Mesenchymal stem cell (in vitro differentiated cells and primary cell): Measurements from ENCODE around the gene DIPK2B.

Experiments
- DNase-seq: peaks from one replicate; pipeline ENCODE4 v3.0.0-alpha.2; 2013
- H2AFZ ChIP-seq: one replicate; pipeline ENCODE4 v1.6.1; 2013; ENCODE audit warnings: low read depth, mild to moderate bottlenecking, control low read depth, inconsistent platforms, low read length, moderate library complexity
- H2AK5ac ChIP-seq: 2 replicates; pipeline ENCODE4 v1.6.1; 2013; ENCODE audit warnings: low read length, moderate library complexity, mild to moderate bottlenecking, inconsistent platforms; ENCODE audit not compliant: severe bottlenecking
- H2BK120ac ChIP-seq: one replicate; pipeline ENCODE4 v1.6.1; 2013; ENCODE audit warnings: low read depth, mild to moderate bottlenecking, inconsistent platforms, low read length, moderate library complexity
- H2BK12ac ChIP-seq, 2 experiments: one replicate each; pipeline ENCODE4 v1.6.1; 2013; ENCODE audit warnings: inconsistent platforms in 2 of 2, low read length in 2 of 2, mild to moderate bottlenecking in 2 of 2, moderate library complexity in 2 of 2, control low read depth in 1 of 2
- H2BK15ac ChIP-seq: one replicate; pipeline ENCODE4 v1.6.1; 2013; ENCODE audit warnings: mild to moderate bottlenecking, low read depth, inconsistent platforms; ENCODE audit not compliant: poor library complexity, severe bottlenecking
- H2BK5ac ChIP-seq: 2 replicates; pipeline ENCODE4 v1.6.1; 2013; ENCODE audit warnings: low read depth, mild to moderate bottlenecking, low read length, control low read depth, inconsistent platforms; ENCODE audit not compliant: poor library complexity, severe bottlenecking
- H3K14ac ChIP-seq, 2 experiments: one replicate each; pipeline ENCODE4 v1.6.1; 2013; ENCODE audit warnings: inconsistent platforms in 2 of 2, low read length in 2 of 2, control low read depth in 1 of 2, mild to moderate bottlenecking in 1 of 2, moderate library complexity in 1 of 2
- H3K18ac ChIP-seq, 2 experiments: one replicate each; pipeline ENCODE4 v1.6.1; 2013; ENCODE audit warnings: inconsistent platforms in 2 of 2, low read length in 2 of 2, control low read depth in 1 of 2, low read depth in 1 of 2, mild to moderate bottlenecking in 1 of 2
- H3K23ac ChIP-seq, 2 experiments: one replicate each; pipeline ENCODE4 v1.6.1; 2013; ENCODE audit warnings: inconsistent platforms in 2 of 2, low read length in 2 of 2, mild to moderate bottlenecking in 2 of 2, moderate library complexity in 2 of 2, control low read depth in 1 of 2
- H3K27ac ChIP-seq: 2 replicates; pipeline ENCODE4 v1.5.1; 2013; ENCODE audit warnings: mild to moderate bottlenecking, moderate library complexity, low read length, control low read depth, inconsistent platforms; ENCODE audit not compliant: poor library complexity, severe bottlenecking
- H3K27me3 ChIP-seq, 2 experiments: 2 replicates each; pipeline versions ENCODE4 v1.6.1 to v1.7.0; 2013; ENCODE audit warnings: low read length in 2 of 2, mild to moderate bottlenecking in 2 of 2, moderate library complexity in 2 of 2, control low read depth in 1 of 2, inconsistent platforms in 1 of 2; ENCODE audit not compliant: control insufficient read depth in 1 of 2, insufficient read depth in 1 of 2
- H3K36me3 ChIP-seq, 2 experiments: 2 replicates each; pipeline versions ENCODE4 v1.6.1 to v1.7.0; 2013; ENCODE audit warnings: low read length in 2 of 2, control low read depth in 1 of 2, inconsistent platforms in 1 of 2, low read depth in 1 of 2, mild to moderate bottlenecking in 1 of 2; ENCODE audit not compliant: insufficient read depth in 2 of 2, control insufficient read depth in 1 of 2
- H3K4ac ChIP-seq, 2 experiments: one replicate each; pipeline ENCODE4 v1.6.1; 2013; ENCODE audit warnings: inconsistent platforms in 2 of 2, low read length in 2 of 2, mild to moderate bottlenecking in 2 of 2, moderate library complexity in 2 of 2, control low read depth in 1 of 2, low read depth in 1 of 2
- H3K4me1 ChIP-seq: 2 replicates; pipeline ENCODE4 v1.6.1; 2013; ENCODE audit warnings: low read depth, low read length, control low read depth; ENCODE audit not compliant: control insufficient read depth, insufficient read depth
- H3K4me2 ChIP-seq: 2 replicates; pipeline ENCODE4 v1.6.1; 2013; ENCODE audit warnings: low read length, mild to moderate bottlenecking, inconsistent platforms; ENCODE audit not compliant: poor library complexity, severe bottlenecking
- H3K4me3 ChIP-seq, 2 experiments: 2 replicates each; pipeline versions ENCODE4 v1.5.1 to v1.7.0; 2013; ENCODE audit warnings: low read length in 2 of 2, mild to moderate bottlenecking in 2 of 2, control low read depth in 1 of 2, low read depth in 1 of 2; ENCODE audit not compliant: insufficient read depth in 1 of 2
- H3K79me1 ChIP-seq: replicated peaks from 2 replicates; pipeline ENCODE4 v1.6.1; 2013; ENCODE audit warnings: mild to moderate bottlenecking, control low read depth, low read length, inconsistent platforms; ENCODE audit not compliant: poor library complexity, severe bottlenecking
- H3K9ac ChIP-seq: 2 replicates; pipeline ENCODE4 v1.7.0; 2013; ENCODE audit warnings: mild to moderate bottlenecking, low read length, moderate library complexity
- H3K9me3 ChIP-seq: 2 replicates; pipeline ENCODE4 v1.7.0; 2013; ENCODE audit warnings: mild to moderate bottlenecking, low read length; ENCODE audit not compliant: control insufficient read depth
- H4K8ac ChIP-seq: one replicate; pipeline ENCODE4 v1.6.1; 2013; ENCODE audit warnings: inconsistent platforms, mild to moderate bottlenecking, low read length, moderate library complexity
- H4K91ac ChIP-seq: one replicate; pipeline ENCODE4 v1.6.1; 2013; ENCODE audit warnings: mild to moderate bottlenecking, low read length, inconsistent platforms
- WGBS: methylation state at CpG from one replicate; pipeline ENCODE4 v1.1.7; 2013; ENCODE audit warnings: mixed read lengths; 5-methylcytosine and 5-hydroxymethylcytosine counted together

Gene DIPK2B

GRCh38 chrX:45165726-45166125, 35.0 kb downstream of the DIPK2B start:
- Histone ChIP-seq H2AK5ac (no peak overlapping the region), H2BK12ac (no peak overlapping the region), H3K36me3 (no peaks in the 10 kb centered on the region), H2BK5ac (no peak overlapping the region), H3K14ac (no peak overlapping the region), H3K9ac (no peak overlapping the region), H3K79me1 (no peaks in the 10 kb centered on the region), H2AFZ (no peak overlapping the region), H2BK15ac (no peak overlapping the region), H3K4ac (no peak overlapping the region), H2BK120ac (no peak overlapping the region), H4K91ac (no peak overlapping the region), H3K27ac (no peak overlapping the region), H3K9me3 (peaks cover 10% of the 10 kb centered on the region), H3K4me2 (no peak overlapping the region), H3K18ac (no peak overlapping the region), H3K4me1 (no peaks in the 10 kb centered on the region), H3K27me3 (peaks cover 0 to 57% of the 10 kb centered on the region in 2 experiments), H3K4me3 (no peak overlapping the region), H3K23ac (no peak overlapping the region), H4K8ac (no peak overlapping the region)
- WGBS: 87% methylated on average over 6 of the region's 6 CpGs
- DNase-seq: no peak

GRCh38 chrX:45164995-45165394, 35.7 kb downstream of the DIPK2B start:
- Histone ChIP-seq H3K18ac (no peak overlapping the region), H2BK15ac (no peak overlapping the region), H4K91ac (no peak overlapping the region), H2BK120ac (no peak overlapping the region), H3K4me3 (no peak overlapping the region), H2BK12ac (no peak overlapping the region), H2BK5ac (no peak overlapping the region), H3K79me1 (no peaks in the 10 kb centered on the region), H4K8ac (no peak overlapping the region), H2AK5ac (no peak overlapping the region), H3K9me3 (peaks cover 15% of the 10 kb centered on the region), H3K4me2 (no peak overlapping the region), H3K27ac (no peak overlapping the region), H3K23ac (no peak overlapping the region), H3K4me1 (no peaks in the 10 kb centered on the region), H3K36me3 (no peaks in the 10 kb centered on the region), H2AFZ (no peak overlapping the region), H3K9ac (no peak overlapping the region), H3K4ac (no peak overlapping the region), H3K27me3 (peaks cover 0 to 51% of the 10 kb centered on the region in 2 experiments), H3K14ac (no peak overlapping the region)
- no CpG with 5 or more reads among the region's 1 CpG for WGBS
- DNase-seq: no peak

GRCh38 chrX:45164021-45164621, 36.6 kb downstream of the DIPK2B start:
- H2BK120ac ChIP-seq: no peak overlapping the region
- H2BK12ac ChIP-seq: no peak overlapping the region
- no peak overlapping the region for H3K27ac ChIP-seq
- no peak overlapping the region for H2AFZ ChIP-seq
- no peak overlapping the region for H2AK5ac ChIP-seq
- no peak overlapping the region for H3K4ac ChIP-seq
- H4K8ac ChIP-seq: no peak overlapping the region
- no peak overlapping the region for H3K23ac ChIP-seq
- no peaks in the 10 kb centered on the region for H3K4me1 ChIP-seq
- no peak overlapping the region for H3K14ac ChIP-seq
- no peaks in the 10 kb centered on the region for H3K36me3 ChIP-seq
- H3K18ac ChIP-seq: no peak overlapping the region
- no peak for DNase-seq
- H3K4me2 ChIP-seq: no peak overlapping the region
- peaks cover 15% of the 10 kb centered on the region for H3K9me3 ChIP-seq
- H3K4me3 ChIP-seq: no peak overlapping the region
- no peak overlapping the region for H2BK15ac ChIP-seq
- H3K9ac ChIP-seq: no peak overlapping the region
- H4K91ac ChIP-seq: no peak overlapping the region
- H3K27me3 ChIP-seq: peaks cover 0 to 51% of the 10 kb centered on the region in 2 experiments
- no peak overlapping the region for H2BK5ac ChIP-seq
- 67% methylated on average over 1 of the region's 1 CpG for WGBS
- no peaks in the 10 kb centered on the region for H3K79me1 ChIP-seq

- no peak overlapping the region for H3K4me3 ChIP-seq
- no peak overlapping the region for H2AFZ ChIP-seq
- H3K36me3 ChIP-seq: no peaks in the 10 kb centered on the region
- 97% methylated on average over 15 of the region's 22 CpGs for WGBS
- no peak overlapping the region for H3K4me2 ChIP-seq
- H2BK12ac ChIP-seq: no peak overlapping the region
- H2BK5ac ChIP-seq: no peak overlapping the region
- H3K23ac ChIP-seq: no peak overlapping the region
- no peak overlapping the region for H3K4ac ChIP-seq
- no peak overlapping the region for H3K18ac ChIP-seq
- H3K4me1 ChIP-seq: no peaks in the 10 kb centered on the region
- H3K27me3 ChIP-seq: peaks cover 0 to 27% of the 10 kb centered on the region in 2 experiments
- no peak overlapping the region for H2AK5ac ChIP-seq
- H3K14ac ChIP-seq: no peak overlapping the region
- no peak overlapping the region for H3K27ac ChIP-seq
- DNase-seq: no peak
- H3K79me1 ChIP-seq: no peaks in the 10 kb centered on the region
- H3K9ac ChIP-seq: no peak overlapping the region
- no peak overlapping the region for H4K91ac ChIP-seq
- H2BK120ac ChIP-seq: no peak overlapping the region
- H3K9me3 ChIP-seq: peaks cover 15% of the 10 kb centered on the region
- no peak overlapping the region for H4K8ac ChIP-seq
- H2BK15ac ChIP-seq: no peak overlapping the region
Measured at GRCh38 chrX:45157647-45158046, 43.0 kb downstream of the DIPK2B start.
